Right hindlimb (tissue), 1 donor: ENCODE measurements around the gene HTR2B.
A peak's percentile ranks its signal among the peaks of the same experiment; 100 is the strongest.
"Not testable (repeated sequence)": the region's sequence is repeated elsewhere in the genome, so short reads cannot be mapped to it uniquely, and the experiment has no call there.

Source experiments
- DNase-seq: peaks from one replicate; pipeline ENCODE4 v3.0.0-alpha.2; 2018

HTR2B gene

GRCh38 chr2:231133365-231134099 is 8.7 kb upstream of the HTR2B start:
- DNase-seq, result no peak

- no peak for DNase-seq
These were observed 7.3 kb upstream of the HTR2B start for GRCh38 chr2:231132129-231132528.

- no peak for DNase-seq
These were observed 5.7 kb upstream of the HTR2B start for GRCh38 chr2:231130336-231131056.

DNA sequence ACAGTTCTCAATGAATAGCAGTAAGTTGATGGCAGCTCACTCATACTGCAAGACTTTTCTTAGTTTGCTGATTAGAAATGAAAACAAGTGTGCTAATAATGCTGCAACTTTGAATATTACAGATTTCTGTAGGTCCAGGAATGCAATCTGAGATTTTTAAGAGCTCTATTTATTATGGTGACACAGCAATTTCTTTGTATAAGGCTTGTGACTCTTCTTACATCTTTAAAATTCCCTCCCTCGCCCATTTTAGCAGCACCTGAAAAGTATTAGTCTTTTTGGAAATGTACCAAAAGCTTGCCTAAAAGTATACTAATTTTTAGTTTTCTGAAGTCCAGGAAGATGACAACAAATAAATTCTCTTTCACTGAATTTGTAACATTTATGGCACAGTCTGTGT is 4.4 kb upstream of the HTR2B start:
- no peak for DNase-seq

- DNase-seq, result no peak
These were observed 3.7 kb upstream of the HTR2B start for GRCh38 chr2:231128541-231128940.

DNA sequence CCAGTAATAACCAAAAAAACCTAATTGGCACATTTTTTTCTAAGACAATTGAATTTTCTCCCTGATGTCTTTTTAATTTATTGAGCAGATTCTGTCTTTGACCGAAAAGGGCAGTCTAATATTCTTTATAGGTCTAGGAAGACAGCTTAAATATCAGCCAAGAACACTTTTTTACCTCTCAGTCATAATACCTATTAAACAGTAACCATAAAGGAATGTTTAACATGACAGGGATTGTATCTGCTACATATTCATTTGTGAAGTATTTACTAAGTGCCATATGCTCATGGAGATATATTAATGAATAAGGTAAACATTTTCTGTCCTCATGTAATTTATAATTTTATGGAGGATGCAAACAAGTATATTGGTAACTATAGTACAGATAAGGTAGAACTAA is 3.1 kb upstream of the HTR2B start:
- no peak for DNase-seq

DNA sequence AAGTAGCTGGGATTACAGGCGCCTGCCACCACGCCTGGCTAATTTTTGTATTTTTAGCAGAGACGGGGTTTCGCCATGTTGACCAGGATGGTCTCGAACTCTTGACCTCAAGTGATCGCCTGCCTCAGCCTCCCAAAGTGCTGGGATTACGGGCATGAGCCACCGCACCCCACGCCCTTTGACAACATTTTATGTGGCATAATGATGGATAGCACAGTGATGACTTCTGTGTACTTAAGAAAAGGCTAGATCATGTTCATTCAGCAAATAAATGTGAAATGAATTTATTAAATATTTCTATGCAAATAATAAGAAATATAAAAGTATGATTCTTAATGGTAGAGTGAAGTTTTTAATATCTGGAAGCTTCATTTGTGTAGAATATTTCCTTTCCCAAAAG is 2.6 kb upstream of the HTR2B start:
- no peak for DNase-seq

DNA sequence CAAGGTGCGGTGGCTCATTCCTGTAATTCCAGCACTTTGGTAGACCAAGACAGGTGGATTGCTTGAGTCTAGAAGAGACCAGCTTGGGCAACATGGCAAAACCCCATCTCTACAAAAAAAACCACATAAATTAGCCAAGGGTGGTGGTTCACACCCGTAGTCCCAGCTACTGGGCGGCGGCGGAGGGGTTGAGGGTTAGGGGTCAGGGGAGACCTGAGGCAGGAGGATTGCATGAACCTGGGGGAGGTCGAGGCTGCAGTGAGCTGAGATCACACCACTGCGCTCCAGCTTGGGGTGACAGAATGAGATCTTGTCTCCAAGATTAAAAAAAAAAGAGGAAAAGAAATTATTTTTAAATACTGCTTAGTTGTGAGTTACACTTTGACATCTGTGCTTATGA is 1.3 kb upstream of the HTR2B start:
- DNase-seq, result no peak

DNA sequence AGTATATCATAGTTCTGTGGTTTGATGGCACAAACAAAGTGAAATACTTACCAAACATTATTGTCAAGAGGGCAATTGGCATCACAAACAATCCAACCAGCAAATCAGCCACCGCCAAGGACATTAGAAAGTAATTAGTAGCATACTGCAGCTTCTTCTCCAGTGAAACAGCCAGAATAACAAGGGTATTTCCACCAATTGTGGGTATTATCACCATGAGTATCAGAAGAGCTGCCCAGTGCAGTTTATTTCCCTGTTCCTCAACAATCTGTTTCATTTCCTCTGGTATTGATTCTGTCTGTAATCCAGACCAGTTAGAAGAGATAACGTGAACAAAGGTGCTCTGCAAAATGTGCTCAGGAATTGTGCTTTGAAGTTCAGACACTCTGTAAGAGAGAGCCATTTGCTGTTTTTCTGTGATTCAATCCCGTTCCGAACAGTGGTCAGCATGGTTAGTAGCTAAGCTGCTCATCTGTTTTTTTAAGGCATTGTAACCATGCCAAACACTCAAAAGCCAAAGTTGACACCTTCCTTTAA is 1.4 kb downstream of the HTR2B start:
- no peak for DNase-seq

GRCh38 chr2:231118614-231118942 is 6.3 kb downstream of the HTR2B start:
- DNase-seq, result no peak

- no peak for DNase-seq
These were observed 6.8 kb downstream of the HTR2B start for GRCh38 chr2:231117922-231118613.

- DNase-seq, result no peak
These were observed 7.7 kb downstream of the HTR2B start for GRCh38 chr2:231117148-231117547.

GRCh38 chr2:231115651-231116050 is 9.2 kb downstream of the HTR2B start:
- DNase-seq, result no peak

DNA sequence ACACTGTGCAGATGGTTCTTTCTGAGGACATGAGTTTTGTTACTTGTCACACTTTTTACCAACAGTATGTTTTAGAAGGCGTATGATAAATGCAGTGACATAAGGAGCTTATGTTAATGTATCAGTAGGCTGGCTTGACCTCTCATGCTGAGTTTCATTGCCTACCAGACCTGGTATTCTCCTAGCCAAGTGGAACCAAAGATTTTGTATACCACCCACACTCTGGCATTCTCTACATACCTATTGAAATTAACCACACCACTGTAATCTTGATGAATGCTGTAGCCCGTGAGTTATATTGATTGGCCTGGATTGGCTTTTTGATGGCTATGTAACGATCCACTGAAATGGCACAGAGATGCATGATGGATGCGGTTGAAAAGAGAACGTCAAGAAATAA is 11.4 kb downstream of the HTR2B start:
- no peak for DNase-seq

- no peak for DNase-seq
These were observed 12.9 kb downstream of the HTR2B start for GRCh38 chr2:231111987-231112386.

DNA sequence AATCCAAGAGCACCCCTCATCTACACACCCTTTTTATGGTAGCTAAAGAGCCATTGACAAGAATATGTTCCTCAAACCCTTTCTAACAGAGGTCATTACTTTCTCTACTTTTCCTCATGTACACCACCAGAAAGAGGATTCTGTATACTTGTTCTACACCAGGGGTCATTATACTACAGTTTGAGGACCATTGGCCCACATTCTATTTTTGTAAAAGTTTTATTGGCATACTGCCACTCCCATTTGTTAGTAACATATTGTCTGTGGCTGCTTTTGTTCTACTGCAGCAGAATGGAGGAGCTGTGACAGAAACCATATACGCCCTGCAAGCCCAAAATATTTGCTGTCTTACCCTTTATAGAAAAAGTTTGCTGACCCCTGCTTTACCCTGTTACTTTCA is 14.3 kb downstream of the HTR2B start:
- DNase-seq, result no peak

GRCh38 chr2:231104115-231104713 is 20.6 kb downstream of the HTR2B start:
- peak; percentile 71 for DNase-seq

DNA sequence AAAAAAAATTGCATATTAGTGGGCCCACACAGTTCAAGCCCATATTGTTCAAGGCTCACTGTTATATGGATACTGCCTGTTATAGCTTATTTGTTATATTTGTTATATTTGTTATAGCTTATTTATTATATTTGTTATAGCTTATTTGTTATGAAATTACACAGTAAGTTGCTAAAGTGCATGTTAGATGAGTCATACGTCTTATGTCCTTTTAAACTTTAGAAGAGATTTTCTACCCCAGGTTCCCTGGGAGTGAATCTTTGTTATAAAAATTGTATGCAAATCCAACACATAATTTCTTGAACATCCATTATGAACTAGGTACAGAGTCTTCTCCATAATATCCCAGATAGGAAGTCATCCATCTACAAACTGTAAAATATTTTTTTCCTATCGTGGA is 22.1 kb downstream of the HTR2B start:
- DNase-seq, result no peak

GRCh38 chr2:231100990-231101389 is 23.9 kb downstream of the HTR2B start:
- DNase-seq, result no peak

DNA sequence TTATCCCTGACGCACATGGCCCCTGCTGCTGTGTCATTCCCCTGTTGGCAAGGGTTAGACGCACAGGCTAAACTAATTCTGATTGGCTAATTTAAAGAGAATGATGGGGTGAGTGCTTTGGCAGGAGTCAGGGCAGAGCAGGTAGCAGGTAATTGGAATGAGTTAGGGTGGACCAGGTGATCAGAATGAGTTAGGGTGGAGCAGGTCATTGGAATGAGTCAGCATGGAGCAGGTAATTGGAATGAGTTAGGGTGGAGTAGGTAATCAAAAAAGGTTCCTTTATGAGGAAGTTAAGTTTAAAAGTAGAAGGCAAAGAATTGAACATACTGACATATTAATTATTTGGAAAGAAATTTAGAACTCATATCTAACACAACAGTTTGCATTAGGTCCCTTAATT is 24.5 kb downstream of the HTR2B start:
- DNase-seq, result not testable (repeated sequence)

DNA sequence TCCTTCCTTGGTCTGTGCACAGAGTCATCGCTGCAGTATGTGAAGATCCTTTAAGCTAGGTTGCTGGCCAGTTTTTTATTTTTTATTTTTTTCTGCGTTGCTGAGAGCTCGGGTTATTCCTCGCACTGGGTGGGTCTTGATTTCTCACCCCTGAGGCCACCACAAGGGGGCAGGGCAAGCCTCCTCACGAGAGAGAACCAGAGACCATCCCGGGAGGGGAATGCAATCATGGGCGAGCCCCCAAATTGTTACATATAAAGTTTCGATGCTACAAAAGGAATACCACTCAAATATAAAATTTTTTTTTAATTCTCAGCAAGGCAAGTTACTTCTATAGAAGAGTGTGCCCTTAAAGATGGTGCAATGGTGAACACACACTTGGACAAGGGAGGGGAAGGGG is 24.9 kb downstream of the HTR2B start:
- no peak for DNase-seq

DNA sequence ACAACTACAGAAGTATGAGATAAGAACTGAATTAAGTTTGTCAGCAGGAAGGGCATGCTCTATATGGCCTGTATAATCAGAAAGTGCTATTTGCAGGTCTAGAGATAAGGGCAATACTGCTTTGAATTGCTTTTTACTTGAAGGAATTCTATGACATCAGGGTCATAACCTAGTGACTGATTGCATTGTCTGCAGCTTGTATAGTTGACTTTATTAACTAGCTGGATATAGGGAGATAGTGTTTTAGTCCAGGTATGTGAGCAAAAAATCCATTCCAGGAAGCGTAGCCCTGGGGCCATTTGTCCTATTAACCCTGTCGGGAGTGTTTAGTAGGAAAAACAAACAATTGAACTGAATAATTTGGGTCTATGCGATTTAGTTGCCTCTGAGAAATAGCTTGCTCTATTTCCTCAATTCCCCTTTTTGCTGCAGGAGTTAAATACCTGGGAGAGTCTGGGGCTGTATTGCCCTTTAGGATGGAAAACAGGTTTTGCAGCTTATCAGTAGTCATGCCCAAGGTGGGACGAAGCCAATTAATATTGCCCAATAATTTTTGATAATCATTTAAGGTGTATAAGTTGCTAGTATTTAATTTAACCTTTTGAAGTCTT is 30.0 kb downstream of the HTR2B start:
- DNase-seq, result no peak

GRCh38 chr2:231093933-231094332 is 30.9 kb downstream of the HTR2B start:
- no peak for DNase-seq
